ENCODE results near the gene TMEM201.

The TMEM201 gene

DNA sequence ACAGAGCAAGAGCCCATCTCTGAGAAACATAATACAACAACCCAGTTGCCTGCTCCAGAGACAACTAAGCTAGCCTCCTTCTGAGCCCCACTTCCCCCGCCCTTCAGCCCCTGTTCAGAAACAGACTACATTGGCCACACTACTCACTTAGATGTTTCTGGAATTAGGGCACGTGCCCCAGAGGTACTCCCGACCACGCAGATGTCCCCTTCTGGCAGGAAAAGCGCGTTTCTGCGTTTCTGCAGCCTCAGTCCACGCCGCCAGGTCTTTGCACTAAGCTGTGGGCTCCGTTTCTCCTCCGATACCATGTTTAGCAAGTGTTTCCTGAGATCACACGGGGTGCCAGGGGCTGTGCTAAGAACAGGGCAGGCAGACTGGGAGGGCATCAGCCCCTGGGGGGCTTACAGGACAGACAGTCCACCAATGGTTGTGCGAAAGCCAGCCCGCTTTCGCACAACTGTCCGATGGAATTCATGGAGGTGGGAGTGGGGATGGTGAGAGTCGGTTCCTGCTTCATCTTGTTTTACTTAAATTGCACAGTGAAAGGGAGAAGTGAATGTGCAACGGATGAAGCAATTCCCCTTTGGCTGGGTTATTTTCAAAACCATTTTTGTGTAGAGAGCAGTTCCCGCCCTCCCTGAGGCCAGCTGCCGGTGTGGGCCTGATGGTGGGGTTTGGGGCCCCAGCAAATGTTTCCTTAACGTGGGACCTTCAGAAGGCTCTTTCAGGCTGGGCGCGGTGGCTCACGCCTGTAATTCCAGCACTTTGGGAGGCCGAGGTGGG lies 65.5 kb downstream of the TMEM201 start:
- peak; percentile 75 for DNase-seq

- DNase-seq: peak; percentile 64
Observed at GRCh38 chr1:9654834-9655723, 66.4 kb downstream of the TMEM201 start.

DNA sequence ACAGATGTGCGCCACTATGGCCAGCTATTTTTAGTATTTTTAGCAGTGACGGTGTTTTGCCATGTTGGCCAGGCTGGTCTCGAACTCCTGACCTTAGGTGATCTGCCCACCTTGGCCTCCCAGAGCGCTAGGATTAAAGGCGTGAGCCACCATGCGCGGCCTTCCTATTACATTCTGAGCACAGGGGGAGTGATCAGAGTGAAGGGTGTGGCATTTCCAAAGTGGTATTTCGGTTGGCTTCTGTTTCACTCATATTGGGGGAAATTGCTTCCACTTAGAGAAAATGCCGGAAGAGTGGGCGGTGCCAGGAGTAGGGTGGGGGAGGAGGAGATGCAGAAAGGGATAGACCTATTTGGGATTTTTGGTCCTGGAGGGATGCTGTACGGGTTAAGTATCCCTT lies 67.1 kb downstream of the TMEM201 start:
- DNase-seq: no peak

- no peak for DNase-seq
Observed at GRCh38 chr1:9657521-9658032, 68.9 kb downstream of the TMEM201 start.

GRCh38 chr1:9658199-9658598 lies 69.5 kb downstream of the TMEM201 start:
- no peak for DNase-seq

DNA sequence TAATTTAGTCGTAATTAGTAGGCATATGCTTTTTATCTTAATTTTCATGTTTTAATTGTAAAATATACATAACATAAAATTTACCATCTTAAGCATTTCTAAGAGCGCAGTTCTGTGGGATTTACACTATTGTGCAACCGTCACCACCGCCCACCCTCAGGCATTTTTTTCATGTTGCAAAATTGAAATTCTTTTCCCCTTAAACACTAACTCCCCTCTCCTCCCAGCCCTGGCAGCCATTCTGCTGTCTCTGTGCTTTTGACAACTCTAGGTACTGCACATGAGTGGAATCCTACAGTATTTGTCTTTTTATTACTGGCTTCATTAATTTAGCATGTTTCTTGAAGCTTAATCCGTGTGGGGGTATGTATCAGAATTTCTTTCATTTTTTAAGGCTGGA lies 70.6 kb downstream of the TMEM201 start:
- DNase-seq: no peak

- DNase-seq: no peak
Observed at GRCh38 chr1:9663257-9663656, 74.5 kb downstream of the TMEM201 start.

Data from activated CD8-positive, alpha-beta memory T cell treated with anti-CD3 and anti-CD28 coated beads, Interleukin-2, amount 50 U/mL, for 48 hours (primary cell).